ENCODE data around the gene TIMM10.

TIMM10 gene, protein sequence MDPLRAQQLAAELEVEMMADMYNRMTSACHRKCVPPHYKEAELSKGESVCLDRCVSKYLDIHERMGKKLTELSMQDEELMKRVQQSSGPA

DNA sequence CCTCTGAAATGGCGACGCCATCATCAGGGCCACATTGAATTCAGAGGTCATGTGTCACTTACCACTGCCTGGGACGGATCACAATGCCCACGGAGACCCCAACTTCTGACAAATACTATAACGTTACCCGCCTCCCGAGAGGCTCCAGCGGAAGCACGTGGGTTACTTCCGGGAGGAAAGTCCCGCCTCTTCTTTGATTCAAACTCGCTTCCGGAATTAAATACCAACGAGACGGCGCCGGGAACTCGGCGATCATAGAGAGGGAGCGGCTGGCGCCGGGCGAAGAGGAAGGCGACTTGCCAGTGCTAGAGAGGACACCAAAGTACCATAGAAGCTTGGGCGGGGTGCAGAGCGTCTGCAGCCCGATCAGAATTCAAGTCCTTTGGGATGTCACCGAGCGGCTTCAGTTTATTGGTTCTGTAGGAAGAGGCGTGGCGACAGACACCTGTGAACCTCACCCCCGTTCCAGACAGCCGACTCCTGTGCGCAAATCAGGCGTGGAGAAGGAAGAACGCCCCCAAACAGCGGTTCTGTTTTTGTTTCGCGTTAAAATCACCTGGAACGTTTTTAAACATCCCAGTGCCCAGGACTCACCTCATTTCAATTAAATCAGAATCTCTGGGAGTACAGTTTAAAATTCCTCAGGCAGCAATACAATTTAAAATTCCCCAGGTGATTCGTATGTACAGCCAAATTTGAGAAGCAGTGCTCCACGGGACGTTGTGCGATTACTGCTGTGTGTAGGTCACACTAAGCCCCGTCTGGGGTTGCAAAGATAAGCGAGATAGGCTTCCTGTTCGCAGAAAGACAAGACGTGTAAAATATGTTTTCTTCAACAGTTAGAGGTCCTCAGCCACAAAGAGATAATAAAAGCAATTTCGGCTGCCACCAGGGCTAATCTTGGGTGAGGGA lies at the start of gene TIMM10:
TSS of gene TIMM10 (minus strand) at position 159 of the 912 bp plus-strand sequence. CDS start 565 bp downstream, outside the sequence.
- TF ChIP-seq, protein P1, sequence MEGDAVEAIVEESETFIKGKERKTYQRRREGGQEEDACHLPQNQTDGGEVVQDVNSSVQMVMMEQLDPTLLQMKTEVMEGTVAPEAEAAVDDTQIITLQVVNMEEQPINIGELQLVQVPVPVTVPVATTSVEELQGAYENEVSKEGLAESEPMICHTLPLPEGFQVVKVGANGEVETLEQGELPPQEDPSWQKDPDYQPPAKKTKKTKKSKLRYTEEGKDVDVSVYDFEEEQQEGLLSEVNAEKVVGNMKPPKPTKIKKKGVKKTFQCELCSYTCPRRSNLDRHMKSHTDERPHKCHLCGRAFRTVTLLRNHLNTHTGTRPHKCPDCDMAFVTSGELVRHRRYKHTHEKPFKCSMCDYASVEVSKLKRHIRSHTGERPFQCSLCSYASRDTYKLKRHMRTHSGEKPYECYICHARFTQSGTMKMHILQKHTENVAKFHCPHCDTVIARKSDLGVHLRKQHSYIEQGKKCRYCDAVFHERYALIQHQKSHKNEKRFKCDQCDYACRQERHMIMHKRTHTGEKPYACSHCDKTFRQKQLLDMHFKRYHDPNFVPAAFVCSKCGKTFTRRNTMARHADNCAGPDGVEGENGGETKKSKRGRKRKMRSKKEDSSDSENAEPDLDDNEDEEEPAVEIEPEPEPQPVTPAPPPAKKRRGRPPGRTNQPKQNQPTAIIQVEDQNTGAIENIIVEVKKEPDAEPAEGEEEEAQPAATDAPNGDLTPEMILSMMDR (IDR thresholded peaks at IDR 0.05; ENCODE audit: low read depth, low read length, missing control alignments): no peak
- DNase-seq (ENCODE audit: low read depth): peak; percentile 99
- peak within 1 kb of the TSS; percentile 93 for H3K4me3 ChIP-seq (ENCODE audit: low read depth, low read length)

DNA sequence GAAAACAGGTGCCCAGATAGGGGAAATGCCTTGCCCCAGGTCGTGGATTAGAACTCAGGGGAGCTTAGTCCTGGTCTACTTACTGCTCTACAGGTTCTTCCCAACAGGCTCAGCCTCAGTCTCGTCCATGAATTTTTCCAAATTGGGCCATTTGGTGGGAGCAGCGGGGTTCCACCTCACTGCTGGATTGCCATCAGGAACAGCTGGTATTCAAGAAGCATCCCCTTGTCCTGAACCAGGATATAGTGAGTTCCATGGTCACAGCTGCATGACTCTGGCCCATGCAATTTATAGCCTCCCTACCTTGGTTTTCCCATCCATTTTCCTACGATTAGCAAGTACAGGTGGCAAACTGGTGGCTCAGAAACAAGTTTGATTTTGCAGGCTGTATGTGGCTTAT lies 43.5 kb upstream of the TIMM10 start:
- DNase-seq (ENCODE audit: low read depth): no peak
- H3K4me3 ChIP-seq (ENCODE audit: low read depth, low read length): no peak overlapping the region
- TF ChIP-seq, protein P1 (IDR thresholded peaks at IDR 0.05; ENCODE audit: low read depth, low read length, missing control alignments): no peak

DNA sequence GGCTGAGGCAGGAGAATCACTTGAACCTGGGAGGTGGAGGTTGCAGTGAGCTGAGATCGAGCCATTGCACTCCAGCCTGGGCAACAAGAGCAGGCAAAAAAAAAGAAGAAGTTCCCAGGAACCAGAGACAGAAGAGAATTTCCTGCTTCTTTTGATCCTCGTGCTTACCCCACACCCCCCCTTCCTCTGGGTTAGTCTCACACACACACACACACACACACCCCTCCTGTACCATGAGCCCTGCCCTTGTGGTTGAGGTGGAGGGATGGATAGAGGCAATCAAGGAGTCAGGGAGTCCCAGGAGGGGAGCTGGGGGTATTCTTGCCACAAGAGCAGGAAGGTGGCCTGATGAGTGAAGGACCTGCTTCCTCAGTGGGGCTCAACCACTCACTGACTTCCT lies 41.1 kb upstream of the TIMM10 start:
- H3K4me3 ChIP-seq (ENCODE audit: low read depth, low read length): no peak overlapping the region
- DNase-seq (ENCODE audit: low read depth): no peak
- TF ChIP-seq, protein P1 (IDR thresholded peaks at IDR 0.05; ENCODE audit: low read depth, low read length, missing control alignments): no peak

DNA sequence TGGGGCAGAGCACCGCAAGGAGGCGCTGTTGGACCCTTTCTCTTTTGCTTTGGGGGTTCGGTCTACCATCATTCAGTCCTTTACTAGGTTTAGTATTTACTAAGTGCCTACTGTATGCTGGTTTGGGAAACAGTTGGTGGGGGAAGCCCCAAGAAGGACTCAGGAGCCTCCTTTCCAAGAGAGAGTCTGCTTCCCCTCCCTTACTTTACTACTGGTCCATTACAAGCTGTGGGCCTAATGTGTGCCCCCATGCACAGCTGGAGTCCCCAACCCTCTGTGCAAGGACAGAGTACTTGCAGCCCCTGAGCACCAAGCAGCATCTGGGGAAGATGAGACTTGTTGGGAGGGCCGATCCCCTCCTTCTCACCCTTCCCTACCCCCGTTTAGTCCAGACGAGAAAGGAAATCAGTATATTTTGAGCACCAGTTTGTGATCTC lies 37.8 kb upstream of the TIMM10 start:
- peak overlapping the region; percentile 84 for H3K4me3 ChIP-seq (ENCODE audit: low read depth, low read length)
- TF ChIP-seq, protein P1 (IDR thresholded peaks at IDR 0.05; ENCODE audit: low read depth, low read length, missing control alignments): peak; percentile 92
- DNase-seq (ENCODE audit: low read depth): peak; percentile 43

DNA sequence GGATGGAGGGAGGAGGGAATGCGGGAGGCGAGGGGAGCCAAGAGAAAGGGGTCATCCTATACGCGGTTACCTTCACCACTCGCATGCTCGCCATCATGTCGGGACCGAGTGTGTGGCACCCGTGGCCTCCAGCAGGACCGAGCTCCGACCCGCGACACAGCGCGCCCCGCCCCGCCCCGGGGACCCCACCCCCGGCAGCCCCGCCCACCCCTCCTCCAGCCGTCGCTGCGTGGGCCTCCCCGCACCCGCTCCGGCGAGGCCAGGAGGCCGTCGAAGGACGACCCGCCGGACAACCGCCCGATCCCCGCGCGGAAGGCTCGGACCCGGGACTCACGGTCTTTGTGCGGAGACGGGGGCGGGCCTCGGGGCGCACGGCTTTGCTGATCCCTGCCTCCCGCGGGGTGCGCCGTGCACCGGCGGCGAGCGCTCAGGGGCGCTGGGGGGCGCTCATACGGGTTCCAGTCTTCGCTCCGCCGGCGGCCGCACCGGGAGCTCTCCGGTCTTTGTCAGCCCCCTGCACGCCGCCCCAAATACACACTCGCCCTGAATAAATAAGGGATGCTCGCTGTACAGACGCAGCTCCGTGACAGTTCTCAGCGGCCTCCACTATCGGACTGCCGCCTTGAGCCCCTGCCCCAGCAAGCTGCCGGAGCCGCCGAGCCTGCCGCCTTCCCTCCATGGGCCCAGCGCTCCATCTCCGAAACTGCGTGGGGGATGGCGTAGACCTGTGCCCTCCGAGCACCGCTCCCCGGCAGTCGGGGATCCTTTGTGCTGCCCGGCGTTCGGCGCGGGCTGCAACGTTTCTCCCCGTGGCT lies 37.2 kb upstream of the TIMM10 start, which contains the start of gene UBE2L6:
TSS of gene UBE2L6 (minus strand) at position 158 of the 815 bp plus-strand sequence. CDS start at position 97, 61 bp downstream.
- DNase-seq (ENCODE audit: low read depth): no peak

DNA sequence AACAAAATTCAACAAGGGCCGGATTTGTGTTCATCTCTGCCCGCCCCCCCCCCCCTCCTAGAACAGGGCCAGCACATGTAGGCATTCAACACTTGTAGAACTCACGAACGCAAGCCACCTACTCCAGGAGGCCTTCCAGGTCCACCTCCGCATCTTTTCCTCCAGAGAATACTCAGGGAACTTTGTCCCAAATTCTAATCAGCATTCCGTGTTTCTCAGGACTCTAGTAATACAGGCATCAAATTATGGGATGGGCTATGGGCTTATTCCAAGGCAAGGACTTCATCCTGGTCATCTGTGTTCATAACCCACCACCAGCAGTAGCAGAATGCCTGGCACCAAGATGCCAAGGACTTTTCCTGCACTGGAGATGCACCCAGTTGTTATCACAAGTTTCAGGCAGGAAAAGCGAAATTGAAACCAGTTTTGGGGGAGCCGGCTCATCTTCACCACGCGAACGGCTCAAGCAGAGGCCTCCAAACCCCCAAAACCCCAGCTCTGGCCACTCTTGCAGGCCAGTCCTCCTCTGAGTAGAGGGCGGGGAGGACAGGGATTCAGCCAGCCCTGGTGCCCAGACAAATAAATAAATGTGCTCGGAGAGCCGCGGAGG lies 36.5 kb upstream of the TIMM10 start:
- DNase-seq (ENCODE audit: low read depth): no peak
- TF ChIP-seq, protein P1 (IDR thresholded peaks at IDR 0.05; ENCODE audit: low read depth, low read length, missing control alignments): no peak
- H3K4me3 ChIP-seq (ENCODE audit: low read depth, low read length): peak overlapping the region; percentile 84

More for the DNA sequence above, 37.2 kb upstream of the TIMM10 start, which contains the start of gene UBE2L6:
- TF ChIP-seq, protein P1 (IDR thresholded peaks at IDR 0.05; ENCODE audit: low read depth, low read length, missing control alignments): peak; percentile 40
- H3K4me3 ChIP-seq (ENCODE audit: low read depth, low read length): peak within 1 kb of the TSS; percentile 84
